Neutrophil (primary cell): Measurements from ENCODE around the gene CACNA2D4.

Source experiments
- H3K27ac ChIP-seq: fragments of 200-600 bp; sonication (generic); 2 replicates; pipeline ENCODE4 v1.5.1; 2016; ENCODE audit warnings: mild to moderate bottlenecking, moderate library complexity
- H3K27me3 ChIP-seq: fragments of 200-600 bp; sonication (generic); 2 replicates; pipeline ENCODE4 v1.6.0; 2016; ENCODE audit warnings: mild to moderate bottlenecking
- H3K36me3 ChIP-seq: fragments of 200-600 bp; sonication (generic); 2 replicates; pipeline ENCODE4 v1.5.1; 2017
- H3K4me1 ChIP-seq, 2 experiments: fragments of 200-600 bp in 1 of 2; sonication (generic) in 1 of 2; 1 replicate in 1 of 2; 2 replicates in 1 of 2; pipeline versions ENCODE4 v1.5.1 to v1.6.1; 2013 to 2016; ENCODE audit warnings: low read depth in 1 of 2, low read length in 1 of 2, mild to moderate bottlenecking in 1 of 2, moderate library complexity in 1 of 2; ENCODE audit not compliant: control insufficient read depth in 1 of 2, insufficient read depth in 1 of 2
- H3K4me3 ChIP-seq, 2 experiments: fragments of 200-600 bp in 1 of 2; sonication (generic) in 1 of 2; 1 replicate in 1 of 2; 2 replicates in 1 of 2; pipeline ENCODE4 v1.5.1; 2013 to 2016; ENCODE audit warnings: low read depth in 1 of 2, low read length in 1 of 2, mild to moderate bottlenecking in 1 of 2, moderate library complexity in 1 of 2
- H3K9me3 ChIP-seq: fragments of 200-600 bp; sonication (generic); 2 replicates; pipeline ENCODE4 v1.5.1; 2016
- TF ChIP-seq, protein P1 (sequence below): fragments of 200-600 bp; sonication (generic); IDR thresholded peaks from 2 replicates; pipeline ENCODE4 v1.5.1; 2016; ENCODE audit warnings: antibody characterized with exemption

The CACNA2D4 gene

DNA sequence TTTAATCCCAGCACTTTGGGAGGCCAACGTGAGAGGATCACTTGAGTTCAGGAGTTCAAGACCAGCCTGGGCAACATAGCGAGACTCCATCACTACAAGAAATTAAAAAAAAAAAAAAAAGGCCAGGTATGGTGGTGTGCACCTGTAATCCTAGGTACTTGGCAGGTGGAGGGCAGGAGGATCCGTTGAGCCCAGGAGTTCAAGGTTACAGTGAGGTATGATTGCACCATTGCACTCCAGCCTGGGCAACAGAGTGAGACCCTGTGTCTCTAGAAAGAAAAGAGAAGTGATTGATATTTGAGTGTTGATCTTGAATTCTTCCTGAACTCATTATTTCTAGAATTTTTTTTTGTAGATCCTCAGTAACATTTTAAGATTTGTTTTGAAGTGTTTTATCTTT, 168.2 kb downstream of the CACNA2D4 start:
- TF ChIP-seq, protein P1, sequence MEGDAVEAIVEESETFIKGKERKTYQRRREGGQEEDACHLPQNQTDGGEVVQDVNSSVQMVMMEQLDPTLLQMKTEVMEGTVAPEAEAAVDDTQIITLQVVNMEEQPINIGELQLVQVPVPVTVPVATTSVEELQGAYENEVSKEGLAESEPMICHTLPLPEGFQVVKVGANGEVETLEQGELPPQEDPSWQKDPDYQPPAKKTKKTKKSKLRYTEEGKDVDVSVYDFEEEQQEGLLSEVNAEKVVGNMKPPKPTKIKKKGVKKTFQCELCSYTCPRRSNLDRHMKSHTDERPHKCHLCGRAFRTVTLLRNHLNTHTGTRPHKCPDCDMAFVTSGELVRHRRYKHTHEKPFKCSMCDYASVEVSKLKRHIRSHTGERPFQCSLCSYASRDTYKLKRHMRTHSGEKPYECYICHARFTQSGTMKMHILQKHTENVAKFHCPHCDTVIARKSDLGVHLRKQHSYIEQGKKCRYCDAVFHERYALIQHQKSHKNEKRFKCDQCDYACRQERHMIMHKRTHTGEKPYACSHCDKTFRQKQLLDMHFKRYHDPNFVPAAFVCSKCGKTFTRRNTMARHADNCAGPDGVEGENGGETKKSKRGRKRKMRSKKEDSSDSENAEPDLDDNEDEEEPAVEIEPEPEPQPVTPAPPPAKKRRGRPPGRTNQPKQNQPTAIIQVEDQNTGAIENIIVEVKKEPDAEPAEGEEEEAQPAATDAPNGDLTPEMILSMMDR: no peak
- Histone ChIP-seq H3K9me3 (no peaks in the 10 kb centered on the region), H3K27ac (no peak overlapping the region), H3K36me3 (peaks cover 4% of the 10 kb centered on the region), H3K4me1 (no peaks in the 10 kb centered on the region), H3K4me3 (no peak overlapping the region), H3K27me3 (no peaks in the 10 kb centered on the region)

DNA sequence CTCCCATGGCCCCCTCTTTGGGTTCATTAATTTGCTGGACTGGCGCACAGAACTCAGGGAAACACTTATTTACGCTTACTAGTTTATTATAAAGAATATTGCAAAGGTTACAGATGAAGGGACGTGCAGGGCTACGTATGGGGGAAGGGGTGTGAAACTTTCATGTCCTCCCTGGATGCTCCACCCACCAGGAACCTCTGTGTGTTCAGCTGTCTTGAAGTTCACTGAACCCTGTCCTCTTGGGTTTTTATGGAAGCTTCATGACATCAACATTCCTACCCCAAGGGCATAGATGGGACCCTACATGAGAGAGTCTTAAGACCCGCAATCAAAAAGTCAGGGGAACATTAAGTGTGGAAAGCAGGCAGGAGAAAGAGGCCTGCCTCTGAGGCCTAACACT, 169.4 kb downstream of the CACNA2D4 start:
- H3K27ac ChIP-seq: no peak overlapping the region
- no peak overlapping the region for H3K4me3 ChIP-seq
- H3K9me3 ChIP-seq: no peaks in the 10 kb centered on the region
- TF ChIP-seq, protein P1: no peak
- no peaks in the 10 kb centered on the region for H3K36me3 ChIP-seq
- no peaks in the 10 kb centered on the region for H3K27me3 ChIP-seq
- no peaks in the 10 kb centered on the region for H3K4me1 ChIP-seq

GRCh38 chr12:1747609-1748008, 170.8 kb downstream of the CACNA2D4 start:
- Histone ChIP-seq H3K4me1 (peaks cover 0 to under 1% of the 10 kb centered on the region in 2 experiments), H3K4me3 (no peak overlapping the region), H3K9me3 (no peaks in the 10 kb centered on the region), H3K36me3 (no peaks in the 10 kb centered on the region), H3K27ac (no peak overlapping the region), H3K27me3 (no peaks in the 10 kb centered on the region)
- TF ChIP-seq, protein P1: no peak

GRCh38 chr12:1744932-1745331, 173.5 kb downstream of the CACNA2D4 start:
- TF ChIP-seq, protein P1: no peak
- Histone ChIP-seq H3K27me3 (no peaks in the 10 kb centered on the region), H3K27ac (no peak overlapping the region), H3K36me3 (no peaks in the 10 kb centered on the region), H3K9me3 (no peaks in the 10 kb centered on the region), H3K4me1 (peaks cover 20 to 26% of the 10 kb centered on the region in 2 experiments), H3K4me3 (no peak overlapping the region)
